GM12865 (cell line): ENCODE measurements around the gene KIAA0040.

Experiments used
- DNase-seq: peaks from one replicate; pipeline ENCODE4 v3.0.0; 2010; ENCODE audit warnings: low read depth
- H3K4me3 ChIP-seq: 2 replicates; pipeline ENCODE4 v1.5.1; 2011; ENCODE audit warnings: mild to moderate bottlenecking, low read depth, low read length, control low read depth
- CTCF ChIP-seq: IDR thresholded peaks from 2 replicates; pipeline ENCODE4 v1.5.1; 2011; ENCODE audit warnings: low read length, control low read depth, low read depth, inconsistent platforms; ENCODE audit not compliant: insufficient read depth; ENCODE audit errors: missing control alignments

Gene KIAA0040

GRCh38 chr1:175203570-175204068 is 11.0 kb upstream of the KIAA0040 start:
- no peak overlapping the region for H3K4me3 ChIP-seq
- no peak for TF ChIP-seq CTCF
- DNase-seq, result no peak

DNA sequence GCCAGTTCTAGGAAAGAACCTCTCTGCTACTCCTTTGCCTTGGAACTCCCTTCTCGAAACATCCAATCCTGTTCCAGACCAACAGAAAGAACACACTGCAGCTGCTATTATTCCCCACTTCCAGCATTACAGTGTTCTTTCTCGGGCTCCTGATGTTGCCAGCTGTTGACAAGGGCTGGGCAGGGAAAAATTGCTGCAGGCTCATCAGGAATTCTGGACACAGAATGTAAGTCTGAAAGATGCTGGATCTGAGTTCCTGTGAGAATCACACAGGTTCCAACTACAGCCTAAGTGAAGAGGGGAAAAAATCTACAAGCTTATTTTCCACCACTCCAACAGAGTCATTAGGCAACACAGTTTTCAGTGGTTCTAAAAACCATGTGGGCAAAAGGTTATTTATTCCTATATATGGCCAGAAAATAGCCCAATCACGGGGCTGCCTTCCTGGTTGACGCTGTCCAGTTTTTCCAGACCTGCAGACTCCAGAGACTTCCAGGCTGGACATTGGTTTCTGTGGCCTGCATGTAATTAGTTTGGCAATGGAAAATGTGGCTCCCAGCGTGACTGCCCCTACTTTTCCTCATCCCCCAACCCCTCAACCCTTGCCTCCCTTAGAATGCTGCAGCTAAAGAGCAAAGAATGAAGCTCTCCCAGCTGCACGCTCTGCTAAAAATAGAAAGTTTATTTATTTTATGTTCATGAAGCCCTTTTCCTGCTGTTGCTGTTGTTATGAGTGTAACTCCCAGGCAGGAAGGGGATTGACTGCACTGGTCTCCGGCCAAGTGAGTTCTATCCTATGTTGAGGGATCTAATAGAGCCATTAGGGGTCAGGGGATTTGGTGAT is 8.3 kb upstream of the KIAA0040 start:
- no peak overlapping the region for H3K4me3 ChIP-seq
- no peak for TF ChIP-seq CTCF
- DNase-seq, result no peak

GRCh38 chr1:175198332-175198731 is 5.8 kb upstream of the KIAA0040 start:
- no peak for TF ChIP-seq CTCF
- no peak for DNase-seq
- H3K4me3 ChIP-seq, result no peak overlapping the region

GRCh38 chr1:175197531-175197930 is 5.0 kb upstream of the KIAA0040 start:
- peak; percentile 34 for DNase-seq
- H3K4me3 ChIP-seq, result no peak overlapping the region
- no peak for TF ChIP-seq CTCF

DNA sequence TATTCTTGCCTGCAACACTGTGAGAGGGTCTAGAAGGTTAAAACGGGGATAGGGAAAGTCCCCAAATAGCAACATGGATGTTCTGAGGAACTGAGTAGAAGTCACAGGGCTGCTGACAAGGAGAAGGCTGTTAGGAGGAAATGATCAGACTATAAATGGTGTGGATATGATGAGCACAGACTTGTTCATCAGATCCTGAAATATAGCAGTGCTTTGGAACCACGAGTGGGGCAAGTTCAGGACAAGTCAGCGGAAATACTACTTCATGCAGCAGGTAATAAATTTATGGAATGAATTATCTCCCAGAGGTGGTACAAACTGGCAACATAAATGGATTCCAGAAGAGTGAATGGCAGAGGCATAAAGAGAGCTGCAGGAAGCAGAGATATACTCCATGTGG is 3.2 kb upstream of the KIAA0040 start:
- no peak for TF ChIP-seq CTCF
- DNase-seq, result no peak
- no peak overlapping the region for H3K4me3 ChIP-seq

DNA sequence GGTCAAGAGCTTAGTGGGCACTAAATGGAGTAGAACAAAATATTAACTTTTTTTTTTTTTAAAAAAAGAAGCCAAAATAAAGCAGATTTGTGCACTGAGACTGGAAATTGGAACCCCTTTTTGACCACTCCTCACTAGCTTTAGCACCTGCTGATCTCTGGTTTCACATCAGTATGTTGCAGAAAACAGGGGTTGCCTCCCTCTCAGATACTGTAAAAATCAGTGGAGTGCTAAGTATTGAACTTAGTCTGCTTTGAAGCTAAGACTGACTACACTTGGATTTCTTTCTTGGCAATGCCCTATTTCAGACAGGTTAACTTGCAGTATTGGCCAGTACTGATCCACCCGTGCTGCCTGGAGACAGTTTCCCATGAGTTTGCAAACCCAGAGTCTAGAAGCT is 2.7 kb upstream of the KIAA0040 start:
- TF ChIP-seq CTCF, result no peak
- peak; percentile 38 for DNase-seq
- no peak overlapping the region for H3K4me3 ChIP-seq

- TF ChIP-seq CTCF, result no peak
These were observed 943 bp upstream of the KIAA0040 start for GRCh38 chr1:175193527-175193910.

More at GRCh38 chr1:175193527-175193910, 943 bp upstream of the KIAA0040 start:
- DNase-seq, result no peak
- H3K4me3 ChIP-seq, result no peak overlapping the region
